ENCODE results near the gene SMARCAL1. TPM values are rescaled to one million over a fixed set of nuclear protein-coding genes. Genes with fewer than 3 reads are reported as not detected.

Gene SMARCAL1
- total RNA-seq, 1 experiment from 2014 or later, result 23.7 TPM

- H2AFZ ChIP-seq (ENCODE audit: low read length), result no peak overlapping the region
- peak overlapping the region; percentile 83 for H3K4me2 ChIP-seq (ENCODE audit: low read depth, low read length, poor library complexity, severe bottlenecking)
- peak overlapping the region; percentile 68; the same call in 1 of the 2 replicates for H3K27ac ChIP-seq (ENCODE audit: low read length)
- no peaks in the 10 kb centered on the region for H3K9me2 ChIP-seq (replicated peaks; ENCODE audit: insufficient read depth, low read length)
- peaks cover 55% of the 10 kb centered on the region for H3K36me3 ChIP-seq (ENCODE audit: insufficient read depth, low read length)
- no peak for DNase-seq
- H3K79me2 ChIP-seq (ENCODE audit: low read length), result peaks cover 46% of the 10 kb centered on the region
- H3K4me1 ChIP-seq (ENCODE audit: low read length), result peaks cover 38% of the 10 kb centered on the region
- no peaks in the 10 kb centered on the region for H3K9me3 ChIP-seq (ENCODE audit: low read length)
- peak overlapping the region; percentile 89; the same call in 1 of the 2 replicates for H3K9ac ChIP-seq (ENCODE audit: low read length)
- peaks cover 40% of the 10 kb centered on the region for H4K20me1 ChIP-seq (ENCODE audit: insufficient read depth, low read depth, low read length)
- H3K27me3 ChIP-seq (ENCODE audit: low read length), result no peaks in the 10 kb centered on the region
- peak overlapping the region; percentile 88 for H3K4me3 ChIP-seq (ENCODE audit: low read length)
Measured at GRCh38 chr2:216500572-216500971, 88.3 kb downstream of the SMARCAL1 start.

DNA sequence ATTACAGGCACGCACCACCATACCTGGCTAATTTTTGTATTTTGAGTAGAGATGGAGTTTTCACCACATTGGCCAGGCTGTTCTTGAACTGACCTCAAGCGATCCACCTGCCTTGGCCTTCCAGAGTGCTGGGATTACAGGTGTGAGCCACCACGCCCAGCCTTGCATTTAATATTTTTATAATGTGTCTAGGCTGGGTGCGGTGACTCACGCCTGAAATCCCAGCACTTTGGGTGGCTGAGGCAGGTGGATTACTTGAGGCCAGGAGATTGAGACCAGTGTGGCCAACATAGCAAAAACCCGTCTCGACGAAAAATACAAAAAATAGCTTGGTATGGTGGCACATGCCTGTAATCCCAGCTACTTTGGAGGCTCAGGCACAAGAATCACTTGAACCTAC, 89.6 kb downstream of the SMARCAL1 start:
- H3K4me2 ChIP-seq (ENCODE audit: low read depth, low read length, poor library complexity, severe bottlenecking), result no peak overlapping the region
- H2AFZ ChIP-seq (ENCODE audit: low read length), result no peak overlapping the region
- no peaks in the 10 kb centered on the region for H3K27me3 ChIP-seq (ENCODE audit: low read length)
- no peak for DNase-seq
- peaks cover 26% of the 10 kb centered on the region for H3K4me1 ChIP-seq (ENCODE audit: low read length)
- H3K4me3 ChIP-seq (ENCODE audit: low read length), result no peak overlapping the region
- peaks cover 39% of the 10 kb centered on the region for H3K79me2 ChIP-seq (ENCODE audit: low read length)
- peaks cover 40% of the 10 kb centered on the region for H4K20me1 ChIP-seq (ENCODE audit: insufficient read depth, low read depth, low read length)
- no peaks in the 10 kb centered on the region for H3K9me2 ChIP-seq (replicated peaks; ENCODE audit: insufficient read depth, low read length)
- no peak overlapping the region for H3K9ac ChIP-seq (ENCODE audit: low read length)
- H3K27ac ChIP-seq (ENCODE audit: low read length), result no peak overlapping the region
- H3K36me3 ChIP-seq (ENCODE audit: insufficient read depth, low read length), result peaks cover 55% of the 10 kb centered on the region
- no peaks in the 10 kb centered on the region for H3K9me3 ChIP-seq (ENCODE audit: low read length)

DNA sequence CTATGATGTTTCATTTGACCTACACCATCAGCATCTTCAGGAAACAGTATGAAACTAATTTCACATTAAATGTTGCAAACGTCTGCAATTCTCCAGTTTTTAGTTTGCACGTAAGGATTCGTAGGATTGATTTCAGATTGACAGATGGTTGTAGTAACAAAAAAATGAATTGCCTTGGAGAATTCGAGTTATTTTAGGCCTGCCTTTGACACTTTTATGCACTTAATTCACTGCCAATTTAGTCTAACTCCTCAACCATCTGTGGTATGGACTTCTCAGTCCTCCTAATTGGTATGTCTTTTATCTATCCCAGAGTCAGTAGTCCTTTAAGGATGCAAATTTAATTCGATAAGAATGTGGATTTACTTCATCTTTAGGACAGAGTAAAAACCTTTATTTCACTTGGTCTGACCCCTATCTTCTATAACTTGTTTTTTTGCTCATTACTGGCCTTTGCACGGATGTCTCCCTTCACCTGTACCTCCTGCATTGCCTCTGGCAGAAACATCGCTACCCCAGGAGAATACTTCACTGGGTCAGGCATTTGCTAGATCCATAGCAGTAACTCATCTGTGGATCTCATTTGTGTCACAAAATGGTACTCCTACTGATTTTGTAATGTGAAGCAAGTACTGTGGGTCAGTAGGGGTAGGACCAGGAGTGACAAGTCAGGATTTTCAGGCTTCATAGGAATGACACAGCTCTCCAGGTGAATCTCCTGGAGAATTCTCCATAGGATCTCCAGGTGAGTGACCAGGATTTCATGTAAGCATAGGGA, 90.3 kb downstream of the SMARCAL1 start:
- H3K4me3 ChIP-seq (ENCODE audit: low read length), result no peak overlapping the region

DNA sequence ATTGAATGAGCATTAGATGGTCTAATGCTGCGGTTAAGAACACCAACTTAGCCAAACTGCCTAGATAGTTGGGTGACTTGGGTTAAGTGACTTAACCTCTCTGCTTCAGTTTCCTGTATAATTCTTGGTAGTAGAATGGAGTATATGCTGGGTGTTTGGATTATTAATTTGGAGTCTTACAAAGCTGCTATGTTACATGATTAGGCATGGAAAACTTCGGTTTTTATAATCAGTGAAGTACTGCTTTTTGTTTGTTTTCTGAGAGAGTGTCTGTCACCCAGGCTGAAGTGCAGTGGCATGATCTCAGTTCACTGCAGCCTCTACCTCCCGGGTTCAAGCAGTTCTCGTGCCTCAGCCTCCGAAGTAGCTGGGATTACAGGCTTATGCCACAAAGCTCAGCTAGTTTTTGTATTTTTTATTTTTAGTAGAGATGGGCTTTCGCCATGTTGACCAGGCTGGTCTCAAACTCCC, 90.9 kb downstream of the SMARCAL1 start:
- H3K4me1 ChIP-seq (ENCODE audit: low read length), result peaks cover 18% of the 10 kb centered on the region
- H3K9ac ChIP-seq (ENCODE audit: low read length), result no peak overlapping the region
- H3K27ac ChIP-seq (ENCODE audit: low read length), result no peak overlapping the region
- peaks cover 40% of the 10 kb centered on the region for H4K20me1 ChIP-seq (ENCODE audit: insufficient read depth, low read depth, low read length)
- peaks cover 55% of the 10 kb centered on the region for H3K36me3 ChIP-seq (ENCODE audit: insufficient read depth, low read length)
- H3K79me2 ChIP-seq (ENCODE audit: low read length), result peaks cover 28% of the 10 kb centered on the region
- H3K9me3 ChIP-seq (ENCODE audit: low read length), result no peaks in the 10 kb centered on the region
- no peak overlapping the region for H3K4me2 ChIP-seq (ENCODE audit: low read depth, low read length, poor library complexity, severe bottlenecking)
- no peaks in the 10 kb centered on the region for H3K9me2 ChIP-seq (replicated peaks; ENCODE audit: insufficient read depth, low read length)
- no peaks in the 10 kb centered on the region for H3K27me3 ChIP-seq (ENCODE audit: low read length)
- H3K4me3 ChIP-seq (ENCODE audit: low read length), result no peak overlapping the region
- DNase-seq, result peak; percentile 62
- no peak overlapping the region for H2AFZ ChIP-seq (ENCODE audit: low read length)

More for the DNA sequence above, 90.3 kb downstream of the SMARCAL1 start:
- no peaks in the 10 kb centered on the region for H3K27me3 ChIP-seq (ENCODE audit: low read length)
- H3K27ac ChIP-seq (ENCODE audit: low read length), result no peak overlapping the region
- peaks cover 40% of the 10 kb centered on the region for H4K20me1 ChIP-seq (ENCODE audit: insufficient read depth, low read depth, low read length)
- no peaks in the 10 kb centered on the region for H3K9me2 ChIP-seq (replicated peaks; ENCODE audit: insufficient read depth, low read length)
- H3K36me3 ChIP-seq (ENCODE audit: insufficient read depth, low read length), result peaks cover 55% of the 10 kb centered on the region
- no peak overlapping the region for H3K9ac ChIP-seq (ENCODE audit: low read length)
- no peaks in the 10 kb centered on the region for H3K9me3 ChIP-seq (ENCODE audit: low read length)
- no peak overlapping the region for H2AFZ ChIP-seq (ENCODE audit: low read length)
- H3K4me2 ChIP-seq (ENCODE audit: low read depth, low read length, poor library complexity, severe bottlenecking), result no peak overlapping the region
- peaks cover 21% of the 10 kb centered on the region for H3K4me1 ChIP-seq (ENCODE audit: low read length)
- DNase-seq, result no peak
- peaks cover 34% of the 10 kb centered on the region for H3K79me2 ChIP-seq (ENCODE audit: low read length)

GRCh38 chr2:216503697-216504375, 91.6 kb downstream of the SMARCAL1 start:
- peaks cover 55% of the 10 kb centered on the region for H3K36me3 ChIP-seq (ENCODE audit: insufficient read depth, low read length)
- no peak for DNase-seq
- H3K9me2 ChIP-seq (replicated peaks; ENCODE audit: insufficient read depth, low read length), result no peaks in the 10 kb centered on the region
- H3K9me3 ChIP-seq (ENCODE audit: low read length), result no peaks in the 10 kb centered on the region
- H3K4me1 ChIP-seq (ENCODE audit: low read length), result peaks cover 18% of the 10 kb centered on the region
- no peaks in the 10 kb centered on the region for H3K27me3 ChIP-seq (ENCODE audit: low read length)
- H3K9ac ChIP-seq (ENCODE audit: low read length), result no peak overlapping the region
- no peak overlapping the region for H3K4me3 ChIP-seq (ENCODE audit: low read length)
- H2AFZ ChIP-seq (ENCODE audit: low read length), result no peak overlapping the region
- H3K79me2 ChIP-seq (ENCODE audit: low read length), result peaks cover 23% of the 10 kb centered on the region
- no peak overlapping the region for H3K4me2 ChIP-seq (ENCODE audit: low read depth, low read length, poor library complexity, severe bottlenecking)
- peaks cover 38% of the 10 kb centered on the region for H4K20me1 ChIP-seq (ENCODE audit: insufficient read depth, low read depth, low read length)
- H3K27ac ChIP-seq (ENCODE audit: low read length), result no peak overlapping the region

GRCh38 chr2:216504376-216504762, 92.1 kb downstream of the SMARCAL1 start:
- peak; percentile 57 for DNase-seq

GRCh38 chr2:216505133-216506106, 93.1 kb downstream of the SMARCAL1 start:
- H3K9me3 ChIP-seq (ENCODE audit: low read length), result no peaks in the 10 kb centered on the region
- peaks cover 7% of the 10 kb centered on the region for H3K79me2 ChIP-seq (ENCODE audit: low read length)
- no peak overlapping the region for H3K9ac ChIP-seq (ENCODE audit: low read length)
- H3K27ac ChIP-seq (ENCODE audit: low read length), result no peak overlapping the region
- no peaks in the 10 kb centered on the region for H3K9me2 ChIP-seq (replicated peaks; ENCODE audit: insufficient read depth, low read length)
- DNase-seq, result peak; percentile 60
- no peak overlapping the region for H3K4me2 ChIP-seq (ENCODE audit: low read depth, low read length, poor library complexity, severe bottlenecking)
- H4K20me1 ChIP-seq (ENCODE audit: insufficient read depth, low read depth, low read length), result peaks cover 23% of the 10 kb centered on the region
- H3K4me3 ChIP-seq (ENCODE audit: low read length), result no peak overlapping the region
- H3K27me3 ChIP-seq (ENCODE audit: low read length), result no peaks in the 10 kb centered on the region
- no peak overlapping the region for H2AFZ ChIP-seq (ENCODE audit: low read length)
- H3K36me3 ChIP-seq (ENCODE audit: insufficient read depth, low read length), result peaks cover 41% of the 10 kb centered on the region
- H3K4me1 ChIP-seq (ENCODE audit: low read length), result peaks cover 8% of the 10 kb centered on the region

More at GRCh38 chr2:216504376-216504762, 92.1 kb downstream of the SMARCAL1 start:
- H2AFZ ChIP-seq (ENCODE audit: low read length), result no peak overlapping the region
- no peak overlapping the region for H3K9ac ChIP-seq (ENCODE audit: low read length)
- no peaks in the 10 kb centered on the region for H3K9me3 ChIP-seq (ENCODE audit: low read length)
- H3K9me2 ChIP-seq (replicated peaks; ENCODE audit: insufficient read depth, low read length), result no peaks in the 10 kb centered on the region
- no peak overlapping the region for H3K4me3 ChIP-seq (ENCODE audit: low read length)
- H3K27me3 ChIP-seq (ENCODE audit: low read length), result no peaks in the 10 kb centered on the region
- H3K27ac ChIP-seq (ENCODE audit: low read length), result no peak overlapping the region
- H3K36me3 ChIP-seq (ENCODE audit: insufficient read depth, low read length), result peaks cover 51% of the 10 kb centered on the region
- H4K20me1 ChIP-seq (ENCODE audit: insufficient read depth, low read depth, low read length), result peaks cover 33% of the 10 kb centered on the region
- peaks cover 18% of the 10 kb centered on the region for H3K4me1 ChIP-seq (ENCODE audit: low read length)
- H3K79me2 ChIP-seq (ENCODE audit: low read length), result peaks cover 18% of the 10 kb centered on the region
- H3K4me2 ChIP-seq (ENCODE audit: low read depth, low read length, poor library complexity, severe bottlenecking), result no peak overlapping the region

Measured in Karpas-422 (cell line).